GM12874 (cell line): ENCODE measurements around the gene ABHD17C.

Experiments used
- TF ChIP-seq, protein P1 (sequence below): IDR thresholded peaks from 2 replicates; pipeline ENCODE4 v1.5.1; 2011; ENCODE audit warnings: low read depth, mild to moderate bottlenecking, control low read depth, low read length, moderate library complexity; ENCODE audit not compliant: insufficient read depth

The ABHD17C gene

DNA sequence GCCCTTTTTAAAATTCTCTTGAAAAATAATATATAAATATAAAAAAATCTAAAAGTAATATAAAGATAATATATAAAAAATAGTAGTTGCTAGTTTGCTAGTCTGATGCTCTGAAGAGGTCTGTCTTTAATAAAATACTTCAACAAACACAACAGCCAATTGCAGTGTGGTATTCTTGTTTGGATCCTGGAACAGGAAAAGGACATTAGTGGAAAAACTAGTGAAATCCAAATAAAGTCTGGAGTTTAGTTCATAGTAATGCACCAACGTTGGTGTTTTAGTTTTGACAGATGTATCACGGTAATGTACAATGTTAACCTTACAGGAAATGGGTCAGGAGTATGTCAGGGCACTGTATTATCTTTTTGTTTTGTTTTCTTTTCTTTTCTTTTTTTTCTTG, 58.1 kb downstream of the ABHD17C start:
- TF ChIP-seq, protein P1, sequence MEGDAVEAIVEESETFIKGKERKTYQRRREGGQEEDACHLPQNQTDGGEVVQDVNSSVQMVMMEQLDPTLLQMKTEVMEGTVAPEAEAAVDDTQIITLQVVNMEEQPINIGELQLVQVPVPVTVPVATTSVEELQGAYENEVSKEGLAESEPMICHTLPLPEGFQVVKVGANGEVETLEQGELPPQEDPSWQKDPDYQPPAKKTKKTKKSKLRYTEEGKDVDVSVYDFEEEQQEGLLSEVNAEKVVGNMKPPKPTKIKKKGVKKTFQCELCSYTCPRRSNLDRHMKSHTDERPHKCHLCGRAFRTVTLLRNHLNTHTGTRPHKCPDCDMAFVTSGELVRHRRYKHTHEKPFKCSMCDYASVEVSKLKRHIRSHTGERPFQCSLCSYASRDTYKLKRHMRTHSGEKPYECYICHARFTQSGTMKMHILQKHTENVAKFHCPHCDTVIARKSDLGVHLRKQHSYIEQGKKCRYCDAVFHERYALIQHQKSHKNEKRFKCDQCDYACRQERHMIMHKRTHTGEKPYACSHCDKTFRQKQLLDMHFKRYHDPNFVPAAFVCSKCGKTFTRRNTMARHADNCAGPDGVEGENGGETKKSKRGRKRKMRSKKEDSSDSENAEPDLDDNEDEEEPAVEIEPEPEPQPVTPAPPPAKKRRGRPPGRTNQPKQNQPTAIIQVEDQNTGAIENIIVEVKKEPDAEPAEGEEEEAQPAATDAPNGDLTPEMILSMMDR, result no peak

DNA sequence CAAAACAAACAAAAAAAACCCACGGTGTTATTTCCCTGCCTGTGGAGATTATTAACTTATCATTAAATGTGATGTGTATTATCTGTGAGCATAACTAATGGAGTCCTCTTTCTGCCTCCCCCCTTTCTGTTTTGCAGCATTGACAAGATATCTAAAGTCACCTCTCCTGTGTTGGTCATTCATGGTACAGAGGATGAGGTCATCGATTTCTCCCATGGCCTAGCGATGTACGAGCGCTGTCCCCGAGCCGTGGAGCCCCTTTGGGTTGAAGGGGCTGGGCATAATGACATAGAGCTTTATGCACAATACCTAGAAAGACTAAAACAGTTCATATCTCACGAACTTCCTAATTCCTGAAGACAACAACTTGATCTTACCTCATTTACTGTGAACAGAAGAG, 58.9 kb downstream of the ABHD17C start:
- TF ChIP-seq, protein P1, result no peak

DNA sequence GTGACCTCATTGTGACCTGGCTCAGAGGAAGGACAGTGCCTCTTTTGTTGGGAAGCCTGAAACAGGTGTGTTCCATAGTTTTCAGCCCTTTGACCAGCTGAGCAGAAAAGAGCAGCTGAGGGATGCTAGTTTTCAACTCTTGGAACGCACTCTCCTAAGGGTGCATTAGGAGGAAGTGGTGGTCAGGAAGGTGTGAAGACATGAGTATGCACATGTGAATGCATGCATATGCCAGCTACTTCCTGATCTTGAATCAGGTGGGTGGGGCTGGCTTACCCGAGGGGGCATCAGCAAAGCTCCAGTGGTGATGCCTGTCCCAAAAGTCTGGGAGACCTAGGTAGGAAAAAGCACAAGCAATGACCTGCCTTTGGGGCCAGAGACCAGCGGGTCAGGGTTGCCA, 60.8 kb downstream of the ABHD17C start:
- TF ChIP-seq, protein P1, result no peak

DNA sequence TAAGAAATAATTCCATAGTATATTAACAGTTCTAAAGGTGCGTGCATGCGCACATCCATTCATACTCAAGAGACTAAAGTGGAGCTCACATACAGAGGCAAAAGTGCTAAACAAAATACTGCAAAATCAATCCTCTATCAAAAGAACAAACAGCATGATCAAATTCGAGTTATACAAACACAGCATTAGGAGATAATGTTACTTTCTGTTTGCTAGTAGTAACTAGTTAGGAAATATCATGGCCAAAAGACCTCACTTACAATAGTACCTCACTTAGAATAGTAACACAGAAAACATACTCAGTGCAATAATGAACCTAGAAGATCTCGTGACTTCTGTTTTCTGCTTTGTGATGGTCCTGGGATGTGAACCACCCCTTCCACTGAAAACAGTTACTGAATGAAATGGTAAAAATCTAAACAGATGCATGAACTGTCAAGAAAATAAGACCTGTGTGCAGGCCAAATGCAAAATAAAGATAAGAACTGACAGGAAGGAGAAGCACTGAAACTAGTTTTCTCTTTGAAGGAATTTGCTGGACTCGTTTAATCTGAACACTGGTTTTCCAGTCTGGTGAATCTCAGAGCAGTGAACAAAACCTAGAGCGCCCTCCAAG, 63.1 kb downstream of the ABHD17C start:
- TF ChIP-seq, protein P1, result no peak

DNA sequence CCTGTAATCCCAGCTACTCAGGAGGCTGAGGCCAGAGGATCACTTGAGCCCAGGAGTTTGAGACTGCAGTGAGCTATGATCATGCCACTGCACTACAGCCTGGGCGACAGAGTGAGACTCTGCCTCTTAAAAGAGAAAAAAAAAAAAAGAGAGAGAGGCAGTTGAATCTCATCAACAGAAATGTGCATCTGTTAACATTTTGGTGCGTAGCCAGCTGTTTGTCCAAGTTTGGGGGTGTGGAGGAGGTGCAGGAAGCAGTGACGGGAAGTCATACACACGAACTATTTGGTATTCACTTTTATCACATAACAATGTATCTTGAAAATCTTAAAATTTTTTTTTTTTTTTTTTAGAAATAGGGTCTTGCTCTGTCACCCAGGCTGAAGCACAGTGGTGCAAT, 65.8 kb downstream of the ABHD17C start:
- TF ChIP-seq, protein P1, result no peak

DNA sequence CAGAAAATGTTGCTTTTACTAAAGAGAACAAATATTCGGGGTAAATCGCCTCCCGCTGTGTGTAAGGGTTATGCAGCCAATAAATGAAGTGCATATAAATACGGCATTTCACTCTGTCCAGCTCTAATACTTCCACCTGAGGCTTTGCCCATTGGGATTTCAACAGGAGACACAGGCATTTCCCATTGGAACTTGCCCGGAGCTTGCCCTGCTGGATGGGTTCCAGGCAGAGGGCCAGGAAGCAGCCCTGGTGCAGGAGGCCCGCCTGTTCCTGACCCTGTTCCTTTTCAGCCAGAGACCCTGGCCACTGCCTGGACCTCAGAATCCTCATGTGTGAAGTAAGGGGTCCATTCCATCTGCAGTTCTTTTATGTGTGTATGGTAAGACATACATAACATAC, 66.6 kb downstream of the ABHD17C start:
- TF ChIP-seq, protein P1, result no peak

DNA sequence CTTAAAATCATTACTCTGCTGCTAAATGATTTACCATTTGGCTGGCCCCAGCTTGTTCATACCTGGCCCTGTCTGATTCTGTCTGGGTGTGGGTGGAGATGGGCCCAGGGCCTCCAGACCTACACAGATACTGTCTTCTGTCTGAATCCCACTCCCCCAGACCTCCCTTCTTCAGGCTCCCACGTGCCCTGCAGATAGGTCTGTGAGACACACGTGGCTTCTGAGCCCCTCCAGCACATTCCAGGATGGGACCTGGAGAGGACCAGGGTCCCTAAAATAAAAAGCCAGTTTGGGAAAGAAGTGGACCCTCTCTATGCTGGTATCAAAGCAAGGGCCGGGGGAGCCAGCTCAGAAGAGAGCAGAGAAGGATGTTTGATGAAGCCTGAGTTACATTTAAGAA, 69.4 kb downstream of the ABHD17C start:
- TF ChIP-seq, protein P1, result no peak
